ENCODE measurements around the gene CHTF18.
"Not testable (repeated sequence)": the region's sequence is repeated elsewhere in the genome, so short reads cannot be mapped to it uniquely, and the experiment has no call there.

Gene CHTF18

GRCh38 chr16:788399-789126 is at the start of gene CHTF18:
CHTF18 (plus strand) TSS chr16:788620; CDS start chr16:788685, 65 bp downstream.
- DNase-seq (ENCODE audit: low read depth): peak; percentile 63
- peak within 1 kb of the TSS; percentile 98 for H3K4me3 ChIP-seq (ENCODE audit: low read depth, low read length)

DNA sequence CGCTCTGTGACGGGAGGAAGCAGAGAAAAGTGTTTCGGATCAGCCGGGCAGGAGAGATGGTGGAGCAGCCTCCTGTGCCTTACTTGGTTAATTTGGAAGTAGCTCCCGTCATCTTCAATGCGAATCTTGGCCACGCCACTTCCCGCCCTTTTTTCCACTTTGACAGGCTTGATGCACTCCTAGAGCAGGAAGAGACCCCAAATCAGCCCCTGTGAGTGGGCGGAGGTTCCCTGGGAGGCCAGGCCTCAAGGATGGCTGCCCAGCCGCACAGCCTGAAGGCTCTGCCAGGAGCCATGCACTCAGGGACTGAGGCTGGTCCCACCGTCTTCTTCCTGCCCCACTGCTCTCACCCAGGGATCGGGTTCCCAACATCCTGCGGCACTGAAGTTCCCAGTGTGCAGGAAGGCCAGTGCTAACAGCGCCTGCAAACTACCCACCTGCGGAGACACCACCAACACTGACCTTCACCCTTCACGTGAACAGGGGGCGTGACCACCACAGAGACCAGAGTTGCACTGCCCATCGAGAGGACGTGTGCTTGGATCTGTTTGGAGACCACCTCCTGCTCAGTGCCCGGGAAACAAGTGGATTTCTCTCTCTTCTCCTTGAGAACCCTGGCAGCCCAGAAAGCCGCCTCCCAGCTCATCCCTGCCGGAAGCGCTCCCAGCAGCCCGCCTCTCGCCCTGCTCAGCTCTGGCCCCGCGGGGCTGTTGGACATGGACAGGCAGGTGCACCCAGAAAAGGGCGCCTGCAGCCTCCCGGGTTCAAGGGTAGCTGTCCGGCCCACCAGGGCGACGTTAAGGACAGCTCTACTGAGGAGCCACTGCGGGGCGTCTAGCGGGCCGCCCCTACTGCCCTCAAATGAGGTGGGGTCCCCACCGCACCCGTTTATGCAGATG is 48.6 kb upstream of the CHTF18 start:
- H3K4me3 ChIP-seq (ENCODE audit: low read depth, low read length): peak overlapping the region; percentile 91
- no peak for DNase-seq (ENCODE audit: low read depth)

DNA sequence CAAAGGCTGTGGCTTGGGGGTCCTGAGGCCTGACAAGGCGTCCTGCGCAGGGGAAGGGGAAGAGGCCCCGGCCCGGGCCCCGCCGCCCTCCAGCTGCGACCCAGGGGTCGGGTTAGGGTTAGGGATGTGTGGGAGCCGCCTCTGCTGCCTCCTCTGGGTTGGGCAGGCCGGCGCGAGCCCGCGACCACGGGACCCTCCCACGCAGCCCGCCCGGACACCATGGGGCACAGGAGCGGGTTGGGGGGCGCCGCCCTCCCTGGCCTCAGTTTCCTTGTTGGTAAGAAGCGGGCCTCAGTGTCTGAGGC is 48.0 kb upstream of the CHTF18 start:
- H3K4me3 ChIP-seq (ENCODE audit: low read depth, low read length): peak overlapping the region; percentile 91
- DNase-seq (ENCODE audit: low read depth): no peak

GRCh38 chr16:740764-741505 is 47.5 kb upstream of the CHTF18 start, which contains the start of gene CIAO3:
CIAO3 (minus strand) TSS chr16:740997; CDS start chr16:740985, 12 bp downstream.
- H3K4me3 ChIP-seq (ENCODE audit: low read depth, low read length): peak within 1 kb of the TSS; percentile 91
- peak; percentile 71 for DNase-seq (ENCODE audit: low read depth)

DNA sequence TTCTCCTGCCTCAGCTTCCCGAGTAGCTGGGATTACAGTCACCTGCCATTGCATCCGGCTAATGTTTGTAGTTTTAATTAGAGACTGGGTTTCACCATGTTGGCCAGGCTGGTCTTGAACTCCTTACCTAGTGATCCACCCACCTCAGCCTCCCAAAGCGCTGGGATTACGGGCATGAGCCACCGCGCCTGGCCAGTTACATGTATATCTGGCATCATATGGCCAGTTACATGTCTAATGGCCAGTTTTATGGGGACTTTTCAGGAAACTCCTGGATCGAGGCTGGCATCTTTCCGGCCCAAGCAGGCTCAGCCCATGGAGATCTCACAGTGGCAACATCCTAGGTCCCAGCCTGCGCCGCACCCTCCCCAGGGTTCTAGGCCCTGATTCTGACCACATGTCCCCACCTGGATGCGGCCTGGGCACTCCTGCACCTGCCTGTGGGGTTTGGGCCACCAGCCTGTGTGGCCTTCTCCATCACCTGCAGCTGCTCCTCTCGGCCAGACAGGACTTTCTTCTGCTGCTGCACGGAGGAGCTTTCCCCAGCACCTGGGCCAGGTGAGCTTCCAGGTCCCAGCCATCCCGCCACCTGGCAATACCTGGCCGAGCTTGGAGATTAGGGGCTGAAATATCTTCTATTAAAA is 46.3 kb upstream of the CHTF18 start:
- DNase-seq (ENCODE audit: low read depth): no peak
- no peak overlapping the region for H3K4me3 ChIP-seq (ENCODE audit: low read depth, low read length)

GRCh38 chr16:742894-743293 is 45.5 kb upstream of the CHTF18 start:
- H3K4me3 ChIP-seq (ENCODE audit: low read depth, low read length); DNase-seq (ENCODE audit: low read depth): not testable (repeated sequence)

DNA sequence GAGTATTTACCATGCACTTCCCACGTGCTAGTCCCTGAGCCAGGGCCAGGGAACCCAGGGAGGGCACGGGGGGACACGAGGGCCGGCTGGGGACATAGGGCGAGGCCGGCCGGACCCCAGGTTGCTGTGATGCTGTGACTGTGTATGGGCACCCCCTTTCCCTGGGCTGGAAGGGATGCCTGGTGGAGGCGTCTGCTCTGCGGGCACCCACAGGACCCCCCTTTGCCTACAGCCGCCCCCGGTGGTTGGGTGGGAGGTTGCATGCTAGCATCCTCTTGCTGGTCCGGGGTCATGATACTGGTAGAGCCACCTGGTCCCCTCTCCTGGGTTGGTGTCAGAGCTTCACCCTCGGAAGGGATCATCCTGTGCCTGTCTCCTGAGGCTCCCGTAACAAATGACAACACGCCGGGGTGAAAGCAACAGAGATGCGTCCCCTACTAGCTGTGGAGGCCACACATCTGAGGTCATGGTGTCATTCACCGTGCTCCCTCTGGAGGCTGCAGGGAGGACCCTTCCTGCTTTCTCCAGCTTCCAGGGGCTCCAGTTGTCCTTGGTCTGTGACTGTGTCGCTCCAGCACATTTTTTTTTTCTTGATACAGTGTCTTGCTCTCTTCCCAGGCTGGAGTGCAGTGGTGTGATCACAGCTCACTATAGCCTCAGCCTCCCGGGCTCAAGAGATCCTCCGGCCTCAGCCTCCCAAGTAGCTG is 44.5 kb upstream of the CHTF18 start:
- no peak for DNase-seq (ENCODE audit: low read depth)
- no peak overlapping the region for H3K4me3 ChIP-seq (ENCODE audit: low read depth, low read length)

- no peak for DNase-seq (ENCODE audit: low read depth)
- H3K4me3 ChIP-seq (ENCODE audit: low read depth, low read length): no peak overlapping the region
These were observed 42.7 kb upstream of the CHTF18 start for GRCh38 chr16:745739-746138.

GRCh38 chr16:746637-747036 is 41.8 kb upstream of the CHTF18 start:
- no peak overlapping the region for H3K4me3 ChIP-seq (ENCODE audit: low read depth, low read length)
- DNase-seq (ENCODE audit: low read depth): no peak

DNA sequence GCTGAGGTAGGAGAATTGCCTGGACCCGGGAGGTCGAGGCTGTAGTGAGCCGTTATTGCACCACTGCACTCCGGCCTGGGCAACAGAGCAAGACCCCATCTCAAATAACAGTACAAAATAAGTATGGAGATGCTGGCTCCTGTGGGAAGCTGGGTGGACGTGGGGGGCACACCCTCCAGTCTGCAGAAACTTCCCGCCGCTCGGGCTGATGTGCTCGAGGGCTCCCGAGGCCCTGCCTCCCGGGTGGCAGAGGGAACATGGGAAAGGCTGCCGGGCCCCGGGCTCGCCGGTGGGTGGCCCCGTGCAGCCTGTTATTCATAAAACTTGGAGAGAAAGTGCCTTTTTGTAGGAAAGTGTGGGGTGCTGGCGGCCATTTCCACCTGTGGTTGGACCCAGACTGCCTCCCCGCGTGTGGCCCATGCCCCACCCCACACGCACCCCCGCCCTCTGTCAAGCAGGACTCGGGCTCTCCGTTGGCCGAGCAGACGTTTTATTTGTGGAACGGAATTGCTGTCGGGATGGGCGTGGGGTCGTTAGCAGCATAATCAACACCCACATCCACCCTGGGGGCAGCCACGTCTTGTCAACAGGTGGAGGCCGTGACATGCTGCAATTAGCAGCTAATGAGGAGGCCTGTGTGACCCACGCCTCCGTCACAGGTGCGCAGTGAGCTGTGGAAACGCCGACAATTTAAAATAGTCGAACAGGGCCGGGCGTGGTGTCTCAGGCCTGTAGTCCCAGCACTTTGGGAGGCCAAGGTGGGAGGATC is 40.3 kb upstream of the CHTF18 start:
- DNase-seq (ENCODE audit: low read depth): no peak
- H3K4me3 ChIP-seq (ENCODE audit: low read depth, low read length): no peak overlapping the region

DNA sequence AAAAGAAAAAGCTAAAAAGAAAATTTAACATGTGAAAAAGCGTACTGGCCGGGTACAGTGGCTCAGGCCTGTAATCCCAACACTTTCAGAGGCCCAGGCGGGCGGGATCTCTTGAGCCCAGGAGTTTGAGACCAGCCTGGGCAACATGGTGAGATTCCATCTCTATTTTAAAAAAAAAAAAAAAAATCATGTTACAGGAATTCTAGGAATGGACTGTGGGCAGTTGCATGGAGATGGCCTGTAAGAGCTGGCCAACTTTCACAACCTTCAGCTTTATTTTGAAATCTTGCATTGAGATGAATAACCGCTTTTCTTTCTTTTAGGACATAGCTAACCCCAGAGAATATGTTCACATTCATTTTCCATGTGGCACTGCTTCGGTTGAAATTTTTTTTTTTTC is 39.4 kb upstream of the CHTF18 start:
- peak; percentile 31 for DNase-seq (ENCODE audit: low read depth)
- no peak overlapping the region for H3K4me3 ChIP-seq (ENCODE audit: low read depth, low read length)

- no peak for DNase-seq (ENCODE audit: low read depth)
These were observed 37.9 kb upstream of the CHTF18 start for GRCh38 chr16:750485-750884.

GRCh38 chr16:751152-752006 is 37.0 kb upstream of the CHTF18 start:
- DNase-seq (ENCODE audit: low read depth): no peak
- no peak overlapping the region for H3K4me3 ChIP-seq (ENCODE audit: low read depth, low read length)

More at GRCh38 chr16:750485-750884, 37.9 kb upstream of the CHTF18 start:
- no peak overlapping the region for H3K4me3 ChIP-seq (ENCODE audit: low read depth, low read length)

DNA sequence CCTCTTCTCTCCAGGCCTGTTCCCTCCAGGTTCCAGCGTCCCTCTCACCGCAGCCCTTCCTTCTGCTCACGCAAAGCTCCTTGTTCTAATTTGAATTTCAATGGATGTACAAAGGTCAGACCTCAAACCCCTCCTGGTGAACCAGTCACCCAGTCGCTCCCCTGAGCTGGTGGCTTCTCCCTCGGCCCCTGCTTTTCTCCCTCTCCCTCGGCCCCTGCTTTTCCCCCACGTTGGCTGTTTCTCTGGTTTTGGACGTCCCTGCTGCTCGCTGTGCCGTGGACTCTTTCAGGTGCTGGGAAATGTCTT is 36.5 kb upstream of the CHTF18 start:
- H3K4me3 ChIP-seq (ENCODE audit: low read depth, low read length): no peak overlapping the region
- no peak for DNase-seq (ENCODE audit: low read depth)

DNA sequence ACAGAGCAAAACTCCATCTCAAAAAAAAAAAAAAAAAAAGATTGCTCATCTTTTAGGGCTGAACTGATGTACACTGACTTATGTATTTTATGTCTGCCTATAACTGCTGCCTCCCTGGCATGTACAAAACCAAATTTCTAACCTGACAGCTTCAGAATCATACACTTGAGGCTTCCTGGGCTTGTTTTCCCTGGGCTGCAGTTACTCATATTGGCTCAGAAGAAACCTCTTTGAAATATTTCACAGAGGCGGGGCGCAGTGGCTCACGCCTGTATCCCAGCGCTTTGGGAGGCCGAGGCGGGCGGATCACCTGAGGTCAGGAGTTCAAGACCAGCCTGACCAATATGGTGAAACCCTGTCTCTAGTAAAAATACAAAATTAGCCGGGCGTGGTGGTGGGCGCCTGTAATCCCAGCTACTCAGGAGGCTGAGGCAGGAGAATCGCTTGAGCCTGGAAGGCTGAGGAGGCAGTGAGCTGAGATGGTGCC is 34.3 kb upstream of the CHTF18 start:
- not testable (repeated sequence) for DNase-seq (ENCODE audit: low read depth); H3K4me3 ChIP-seq (ENCODE audit: low read depth, low read length)

DNA sequence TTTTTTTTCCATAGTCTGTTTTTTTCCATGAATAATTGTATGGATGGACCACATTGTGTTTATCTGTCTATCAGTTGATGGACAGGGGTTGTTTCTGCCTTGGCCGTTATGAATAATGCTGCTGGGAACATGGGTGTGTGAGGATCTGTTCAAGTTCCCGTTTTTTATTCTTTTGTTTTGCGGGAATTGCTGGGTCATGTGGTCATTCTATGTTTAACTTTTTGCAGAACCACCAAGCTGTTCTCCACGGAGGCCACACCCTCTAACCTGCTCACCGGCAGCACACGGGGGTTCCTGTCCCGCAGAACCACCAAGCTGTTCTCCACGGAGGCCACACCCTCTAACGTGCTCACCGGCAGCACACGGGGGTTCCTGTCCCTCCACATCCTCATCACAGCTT is 33.8 kb upstream of the CHTF18 start:
- H3K4me3 ChIP-seq (ENCODE audit: low read depth, low read length): no peak overlapping the region
- no peak for DNase-seq (ENCODE audit: low read depth)

DNA sequence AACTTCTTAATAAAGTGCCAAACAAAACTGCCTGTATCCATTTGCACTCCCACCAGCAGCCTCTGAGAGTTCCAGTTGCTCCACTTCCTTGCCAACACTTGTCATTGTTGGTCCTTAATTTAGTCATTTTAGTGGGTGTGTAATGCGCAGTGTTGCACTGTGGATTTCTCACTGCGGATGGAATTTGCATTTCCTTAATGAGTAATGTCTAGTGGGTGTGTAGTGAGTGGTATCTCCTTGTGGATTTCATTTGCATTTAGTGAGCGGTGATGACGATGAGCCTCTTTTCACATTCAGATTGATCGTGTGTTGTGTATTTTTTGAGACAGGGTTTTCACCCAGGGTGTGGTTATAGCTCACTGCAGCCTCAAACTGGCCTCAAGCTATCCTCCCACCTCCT is 32.0 kb upstream of the CHTF18 start:
- H3K4me3 ChIP-seq (ENCODE audit: low read depth, low read length): no peak overlapping the region
- no peak for DNase-seq (ENCODE audit: low read depth)
